K562 treated with DMSO at 1 percent for 48 hours (cell line): ENCODE results near the gene SLC25A34. TPM values are rescaled to one million over a fixed set of nuclear protein-coding genes. Genes with fewer than 3 reads are reported as not detected.

Experiments used
- total RNA-seq: library from RNA; unstranded; fragments of 300-600 nt; gene quantifications from 2 replicates; pipeline ENCODE4 v1.2.3, GENCODE V29; 2022; ENCODE audit warnings: low replicate concordance; ENCODE audit errors: extremely low read depth

The SLC25A34 gene
- not detected in 2 replicates for total RNA-seq

DNA sequence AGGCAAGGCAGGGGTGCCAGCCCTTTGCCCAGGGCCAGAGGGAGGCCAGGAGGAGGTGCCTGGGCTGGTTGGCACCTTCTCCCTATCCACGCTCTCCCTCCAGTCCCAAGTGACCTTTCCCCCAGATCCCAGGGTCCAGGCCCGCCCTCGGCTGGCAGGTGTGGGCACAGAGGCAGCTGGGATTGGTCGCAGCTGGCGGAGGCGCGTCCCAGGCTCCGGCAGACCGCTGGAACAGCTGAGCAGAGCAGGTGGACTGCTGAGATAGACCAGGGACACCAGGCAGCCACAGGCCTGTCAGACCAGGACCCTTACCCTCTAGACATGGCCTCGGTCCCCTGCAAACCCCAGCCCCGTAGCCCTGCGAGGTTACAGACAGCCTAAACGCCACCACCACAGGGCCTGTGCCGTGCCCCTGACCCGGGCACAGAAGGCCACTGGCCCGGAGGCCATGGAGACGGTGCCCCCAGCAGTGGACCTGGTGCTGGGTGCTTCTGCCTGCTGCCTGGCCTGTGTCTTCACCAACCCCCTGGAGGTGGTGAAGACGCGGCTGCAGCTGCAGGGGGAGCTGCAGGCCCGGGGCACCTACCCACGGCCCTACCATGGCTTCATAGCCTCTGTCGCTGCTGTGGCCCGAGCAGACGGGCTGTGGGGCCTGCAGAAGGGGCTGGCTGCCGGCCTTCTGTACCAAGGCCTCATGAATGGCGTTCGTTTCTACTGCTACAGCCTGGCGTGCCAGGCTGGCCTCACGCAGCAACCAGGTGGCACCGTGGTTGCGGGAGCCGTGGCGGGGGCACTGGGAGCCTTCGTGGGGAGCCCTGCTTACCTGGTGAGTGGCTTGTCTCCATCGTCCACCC, at the start of gene SLC25A34:
SLC25A34 (plus strand) TSS at position 221 of the 854 bp plus-strand sequence; CDS start at position 449, 228 bp downstream.

DNA sequence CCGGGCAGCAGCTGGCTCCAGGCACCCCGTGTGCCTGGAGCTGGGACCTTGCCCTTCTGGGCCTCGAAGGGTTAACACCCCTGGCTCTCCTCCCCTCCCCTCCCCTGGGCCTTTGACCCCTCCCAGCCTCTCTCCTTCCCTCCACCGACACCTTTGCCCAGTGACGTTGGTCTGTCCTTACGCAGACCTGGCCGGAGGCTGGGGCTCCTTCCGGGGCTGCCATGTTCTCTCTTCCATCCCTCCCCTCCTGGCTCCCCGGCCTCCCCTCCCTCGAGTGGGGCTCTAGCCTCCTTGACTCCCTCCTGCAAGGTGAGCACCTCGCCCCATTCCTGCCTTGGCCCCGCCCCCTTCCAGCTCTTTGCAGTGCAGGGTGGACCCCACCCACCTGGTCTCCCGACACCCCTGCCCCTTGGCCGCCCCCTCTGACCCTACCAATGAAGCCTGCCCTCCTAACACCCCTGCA, 6.3 kb downstream of the SLC25A34 start, which contains the start of gene TMEM82:
TMEM82 (plus strand) TSS at position 161 of the 463 bp plus-strand sequence; CDS start at position 222, 61 bp downstream.

DNA sequence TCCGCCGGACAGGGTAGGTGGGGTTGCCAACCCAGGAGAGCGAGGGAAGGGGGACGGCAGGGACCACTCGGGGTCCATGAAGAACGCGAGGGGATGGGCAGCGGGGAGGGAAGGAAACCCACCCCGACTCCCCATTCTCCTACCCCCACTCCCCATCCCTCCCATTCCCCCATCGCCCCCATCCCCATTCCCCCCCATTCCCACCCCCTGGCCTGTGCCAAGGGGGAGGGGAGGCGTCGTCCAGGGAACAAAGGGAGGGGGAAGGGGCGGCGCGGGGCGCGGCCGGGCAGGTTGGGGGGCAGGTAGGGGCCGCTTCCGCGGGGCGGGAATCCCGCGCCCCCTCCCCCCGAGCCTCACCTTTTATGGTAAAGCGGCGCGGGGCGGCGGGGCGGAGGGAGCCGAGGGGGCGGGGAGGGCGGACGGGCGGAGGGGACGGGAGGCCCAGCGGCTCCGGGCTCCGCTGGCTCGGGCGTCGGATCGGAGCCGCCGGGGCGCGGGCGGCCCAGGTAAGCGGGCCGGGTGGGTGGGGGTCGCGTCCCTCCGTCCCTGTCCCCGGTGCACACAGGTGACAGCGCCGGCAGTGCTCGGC, 22.4 kb downstream of the SLC25A34 start, which contains the start of gene FBLIM1:
FBLIM1 (plus strand) TSS at position 453 of the 589 bp plus-strand sequence. CDS start 6,189 bp downstream, outside the sequence.

Other genes with a start within 250 kb of the SLC25A34 start
- gene CASP9, start 212.0 kb upstream of the SLC25A34 start, total RNA-seq, result not detected in 2 replicates
- gene DNAJC16, start 209.4 kb upstream of the SLC25A34 start, total RNA-seq, result not detected in 2 replicates
- gene AGMAT, start 151.2 kb upstream of the SLC25A34 start, total RNA-seq, result not detected in 2 replicates
- not detected in 2 replicates for gene DDI2, start 118.8 kb upstream of the SLC25A34 start, total RNA-seq
- 174 TPM in 1 of 2 replicates, not detected in the other for gene PLEKHM2, start 51.9 kb upstream of the SLC25A34 start, total RNA-seq
- not detected in 2 replicates for gene TMEM82, start 6.2 kb downstream of the SLC25A34 start, total RNA-seq
- not detected in 2 replicates for gene FBLIM1, start 22.5 kb downstream of the SLC25A34 start, total RNA-seq
- gene UQCRHL, start 71.4 kb downstream of the SLC25A34 start, total RNA-seq, result not detected in 2 replicates
- gene SPEN, start 111.4 kb downstream of the SLC25A34 start, total RNA-seq, result not detected in 2 replicates
- not detected in 2 replicates for gene ZBTB17, start 239.8 kb downstream of the SLC25A34 start, total RNA-seq